ENCODE data around the gene OR6B3.

GRCh38 chr2:240041363-240041762 lies 12.0 kb downstream of the OR6B3 start:
- TF ChIP-seq CTCF (conservative IDR thresholded peaks at IDR 0.05 in 1 of 2, IDR thresholded peaks at IDR 0.05 in 1 of 2; ENCODE audit: low read depth in 1 of 2, low read length in 2 of 2) (no peak), EZH2 (IDR thresholded peaks at IDR 0.05; ENCODE audit: low read length, missing control alignments) (no peak)

All from fibroblast of lung (primary cell).